HG03097 (cell line): ENCODE data around the gene DLD.
"Not testable (repeated sequence)": the region's sequence is repeated elsewhere in the genome, so short reads cannot be mapped to it uniquely, and the experiment has no call there.

ENCODE experiments used
- ATAC-seq: cut with Tn5 transposase; IDR thresholded peaks from one replicate; pipeline ENCODE4 v1.9.1; 2021; ENCODE audit not compliant: unreplicated experiment, low FRiP score

Gene DLD

DNA sequence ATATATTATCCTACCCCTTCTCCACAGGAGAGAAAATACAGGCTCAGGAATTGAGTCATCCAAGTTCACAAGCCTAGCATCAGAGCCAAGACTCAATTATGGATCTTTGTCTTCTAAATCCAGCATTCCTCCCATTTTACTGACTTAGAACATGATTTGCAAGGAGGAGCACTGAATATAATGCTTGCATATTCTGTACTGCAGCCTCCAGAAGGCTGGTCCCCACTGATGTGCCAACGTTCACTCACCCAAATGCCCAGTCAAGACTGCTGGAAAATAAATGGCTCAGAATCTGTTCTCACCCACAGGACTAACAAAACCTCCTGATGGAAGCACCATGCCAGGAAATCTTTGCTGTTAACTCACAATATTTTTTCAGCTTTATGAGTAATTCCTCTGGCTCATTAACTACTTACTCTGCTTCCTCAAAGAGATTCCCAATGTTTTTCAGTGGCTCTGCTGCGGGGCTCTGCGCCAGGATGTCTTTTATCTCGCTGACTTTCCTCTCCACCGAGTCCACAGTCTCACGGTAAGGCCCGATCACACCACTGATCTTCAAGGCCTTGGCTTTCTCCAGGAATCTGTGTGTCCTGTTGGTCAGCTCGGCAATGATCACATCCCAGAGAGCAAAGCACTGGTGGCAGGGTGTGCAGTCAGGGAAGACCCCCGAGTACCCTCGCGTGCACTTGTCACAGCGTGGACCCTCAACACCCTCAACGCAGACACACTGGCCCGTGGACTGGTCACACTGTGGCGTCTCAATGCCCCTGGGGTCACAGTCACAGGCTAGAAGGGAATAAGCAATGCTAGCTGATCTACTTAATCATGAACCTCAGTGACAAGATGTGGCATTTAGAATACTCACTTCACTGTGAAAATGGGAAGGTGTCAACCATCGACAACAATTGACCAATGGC lies 48.8 kb downstream of the DLD start:
- ATAC-seq: no peak

DNA sequence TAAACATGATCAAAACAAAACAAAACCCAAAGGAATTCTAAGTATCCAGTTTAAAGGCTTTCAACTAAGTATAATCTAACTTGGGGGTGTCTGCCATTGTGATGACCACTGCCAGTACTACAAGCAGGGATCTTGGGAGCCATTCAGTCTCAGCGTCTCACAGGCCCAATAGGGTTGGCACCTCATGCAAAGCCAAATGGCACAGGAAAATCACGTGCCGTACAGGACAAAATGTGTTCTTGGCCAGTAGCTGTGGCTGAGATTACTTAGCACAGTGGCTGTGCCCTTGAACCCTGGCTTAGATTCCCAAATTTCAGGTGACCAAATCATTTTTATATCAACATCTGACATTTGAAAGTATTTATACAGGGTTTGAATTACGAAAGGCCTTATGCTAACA lies 50.0 kb downstream of the DLD start:
- ATAC-seq: no peak

DNA sequence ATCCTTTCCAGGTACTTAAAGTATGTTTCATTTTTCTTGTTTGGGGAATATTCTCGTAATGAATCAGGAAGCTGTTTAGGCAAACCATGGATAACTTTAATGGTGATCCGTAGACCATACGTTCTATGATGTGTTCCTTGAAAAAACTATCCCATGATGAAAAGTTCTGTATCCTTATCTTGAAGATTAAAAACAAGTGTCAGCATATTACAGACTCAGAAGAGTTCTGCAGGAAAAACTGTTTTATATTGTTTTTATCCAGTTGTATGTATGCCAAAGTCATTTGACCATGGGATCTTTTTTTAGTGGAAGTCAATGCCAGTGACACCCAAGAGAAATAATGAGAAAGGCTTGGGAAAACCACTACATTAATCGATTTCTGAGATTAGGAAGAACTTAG lies 52.0 kb downstream of the DLD start:
- ATAC-seq: no peak

DNA sequence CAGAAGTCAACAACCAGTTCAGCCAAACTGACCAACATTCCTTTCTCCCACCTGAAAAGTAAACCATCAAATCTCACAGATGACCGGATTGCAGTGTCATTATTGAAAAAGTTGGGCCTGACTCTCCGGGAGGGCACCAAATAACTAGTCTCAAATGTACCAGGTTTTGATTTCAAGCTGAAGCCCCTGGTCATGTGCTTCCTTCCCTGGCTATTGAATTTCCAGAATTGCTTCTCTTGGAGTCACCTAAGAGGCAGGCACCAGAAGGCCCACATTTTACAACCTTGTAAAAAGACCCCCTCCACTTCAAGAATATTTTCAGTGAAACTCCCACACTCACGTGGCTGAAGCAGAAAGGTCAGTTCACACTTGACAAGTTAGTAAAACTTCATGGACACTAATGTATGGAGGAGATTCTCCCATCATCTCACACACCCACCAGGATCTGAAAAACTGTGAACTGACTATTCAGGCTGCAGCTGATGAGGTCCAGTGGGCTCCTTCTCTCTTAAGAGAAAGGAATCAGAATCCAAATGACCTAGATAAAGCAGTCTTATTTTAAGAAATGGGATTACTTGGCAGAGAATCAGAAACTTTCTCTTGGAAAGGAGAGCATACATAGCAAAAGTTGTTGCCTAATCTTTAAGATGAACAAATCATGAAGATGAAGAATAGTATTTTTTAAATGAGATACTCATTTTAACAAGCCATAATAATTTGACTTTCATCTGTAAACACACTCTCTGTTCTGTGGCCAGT lies 53.6 kb downstream of the DLD start:
- no peak for ATAC-seq

DNA sequence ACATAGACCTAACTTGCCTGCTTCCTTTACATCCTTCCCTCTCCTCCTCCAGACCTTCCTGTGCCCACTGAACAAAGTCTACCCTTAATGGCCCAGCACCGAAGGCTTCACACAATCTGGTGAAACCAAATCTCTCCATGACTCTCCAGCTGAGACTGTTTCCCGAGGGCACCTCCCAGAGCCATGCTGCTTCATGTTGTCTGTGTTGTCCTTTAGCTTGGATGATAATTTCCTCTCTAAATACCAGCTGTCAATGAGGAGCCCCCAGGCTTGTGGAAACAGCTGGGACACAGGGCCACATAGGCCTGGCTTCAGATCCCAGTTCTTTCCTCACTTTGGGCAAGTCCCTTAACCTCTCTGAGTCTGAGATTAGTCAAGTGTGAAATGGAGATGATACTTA lies 54.3 kb downstream of the DLD start:
- no peak for ATAC-seq

DNA sequence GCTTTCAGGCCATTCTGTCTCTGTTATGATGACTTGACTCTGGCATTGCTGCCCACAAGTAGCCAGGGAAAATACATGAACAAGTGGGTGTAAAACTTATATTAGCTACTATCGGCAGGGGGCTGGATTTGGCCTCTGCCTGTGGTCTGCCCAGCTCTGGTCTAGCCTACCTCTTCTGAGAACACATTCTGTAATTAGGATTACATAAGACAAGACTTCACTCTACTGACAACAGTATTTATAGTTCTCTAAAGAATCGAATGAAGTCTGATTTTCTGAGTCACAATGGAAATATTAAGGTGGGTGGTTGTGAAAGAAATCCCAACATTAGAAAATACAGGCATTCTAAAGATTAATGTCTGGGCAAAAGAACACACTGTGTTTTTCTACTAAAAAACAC lies 55.5 kb downstream of the DLD start:
- no peak for ATAC-seq

DNA sequence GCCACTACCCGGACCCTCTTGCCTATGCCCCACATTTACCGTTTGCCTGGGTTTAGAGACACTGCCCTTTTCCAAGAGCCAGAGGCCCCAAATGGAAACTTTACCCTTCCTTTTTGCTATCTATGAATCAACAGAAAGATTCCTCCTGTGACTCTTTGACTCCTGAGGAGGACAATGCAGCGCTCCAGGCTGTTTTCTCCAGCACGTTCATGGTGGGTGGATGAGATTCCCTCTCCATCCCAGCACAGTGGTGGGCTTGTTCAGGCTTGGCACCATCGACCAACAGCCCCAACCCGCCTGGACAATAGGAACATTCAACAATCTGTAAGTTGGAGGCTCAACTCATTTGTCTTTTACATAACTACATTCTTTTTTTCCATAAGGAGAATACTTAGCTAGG lies 55.9 kb downstream of the DLD start:
- no peak for ATAC-seq

DNA sequence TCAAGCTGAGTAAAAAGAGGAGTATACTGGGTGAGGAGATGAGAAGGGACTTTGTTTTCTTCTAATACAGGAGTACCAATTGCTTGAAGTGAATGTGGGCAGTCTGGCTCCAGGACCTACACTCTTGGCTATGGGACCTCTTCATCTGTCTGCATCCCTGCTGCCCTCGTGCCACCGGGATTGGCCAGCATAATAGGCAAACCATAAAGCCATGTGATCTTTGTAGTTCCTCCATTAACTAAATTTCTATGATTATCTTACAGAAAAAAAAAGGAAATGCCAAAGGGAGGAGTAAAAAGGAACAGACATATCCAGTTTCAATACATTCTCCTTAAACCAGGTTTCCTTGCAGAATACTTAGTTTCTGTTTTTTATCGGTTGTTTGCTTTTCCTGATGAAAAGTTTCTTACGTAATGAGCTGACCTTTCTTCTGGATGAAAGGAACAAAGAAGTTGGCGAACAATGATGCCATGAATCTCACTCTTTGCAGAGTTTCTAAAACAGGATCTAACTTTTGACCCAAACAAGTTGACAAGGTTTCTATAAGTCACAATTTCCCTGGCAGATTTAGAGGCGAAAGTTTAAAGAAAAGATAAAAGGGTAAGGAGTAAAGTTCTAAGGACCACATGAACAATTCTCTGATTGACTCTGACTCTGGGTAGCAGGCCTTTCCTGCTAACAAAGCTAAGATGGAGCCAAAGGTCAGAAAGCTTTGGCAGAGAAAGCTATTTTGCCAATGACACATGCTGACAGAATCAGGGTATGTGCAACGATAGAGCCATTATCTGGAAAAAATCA lies 57.9 kb downstream of the DLD start:
- no peak for ATAC-seq

DNA sequence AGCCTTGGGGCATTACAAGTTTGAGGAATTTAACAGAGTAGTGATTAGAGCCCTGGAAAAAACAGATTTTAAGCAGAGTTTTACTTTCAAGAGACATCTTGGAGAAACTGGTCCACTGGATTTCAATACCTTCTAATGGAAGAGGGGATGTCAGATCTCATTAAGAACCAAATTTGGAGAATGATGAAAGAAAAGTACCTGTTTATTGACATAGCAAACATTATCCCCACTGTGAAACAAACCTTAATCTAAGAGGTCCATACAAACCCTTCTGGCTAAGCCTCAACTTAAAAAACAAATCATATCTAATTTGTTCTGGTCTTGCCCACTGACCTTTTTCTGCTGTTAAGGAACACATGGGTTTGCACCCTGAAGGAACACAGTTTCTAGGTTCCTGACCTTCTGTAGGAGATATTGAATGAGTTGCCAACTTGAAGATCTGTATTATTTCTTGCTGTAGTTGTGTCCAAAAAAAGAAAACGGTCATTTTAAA lies 58.5 kb downstream of the DLD start:
- no peak for ATAC-seq

DNA sequence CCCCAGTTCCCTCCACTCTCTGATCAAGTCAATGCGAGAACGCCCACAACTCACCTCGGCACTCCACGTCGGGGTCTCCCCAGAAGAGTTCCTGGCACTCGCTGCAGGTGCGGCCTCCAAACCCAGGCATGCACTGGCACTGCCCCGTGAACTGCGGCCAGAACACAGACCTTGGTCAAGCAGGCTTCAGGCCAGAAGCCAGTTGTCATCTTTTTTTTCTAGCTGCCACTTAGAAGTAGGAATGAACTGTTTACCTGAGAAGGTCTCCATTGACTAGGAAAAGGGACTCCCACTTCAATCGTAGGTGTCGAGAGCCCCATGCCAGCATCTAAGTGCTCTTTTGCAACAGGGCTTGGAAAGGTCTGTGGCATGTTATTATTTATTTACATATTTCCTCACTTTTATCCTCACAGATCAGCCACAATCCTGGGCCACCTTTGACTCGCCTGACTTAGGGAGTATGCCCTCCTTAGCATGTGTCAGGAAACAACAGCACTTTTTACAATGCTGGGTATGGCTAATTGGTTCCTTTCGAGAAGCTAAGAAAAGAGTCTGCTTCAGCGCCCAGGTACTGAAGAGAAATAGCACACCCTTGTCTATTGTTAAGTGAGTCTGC lies 60.3 kb downstream of the DLD start:
- no peak for ATAC-seq

DNA sequence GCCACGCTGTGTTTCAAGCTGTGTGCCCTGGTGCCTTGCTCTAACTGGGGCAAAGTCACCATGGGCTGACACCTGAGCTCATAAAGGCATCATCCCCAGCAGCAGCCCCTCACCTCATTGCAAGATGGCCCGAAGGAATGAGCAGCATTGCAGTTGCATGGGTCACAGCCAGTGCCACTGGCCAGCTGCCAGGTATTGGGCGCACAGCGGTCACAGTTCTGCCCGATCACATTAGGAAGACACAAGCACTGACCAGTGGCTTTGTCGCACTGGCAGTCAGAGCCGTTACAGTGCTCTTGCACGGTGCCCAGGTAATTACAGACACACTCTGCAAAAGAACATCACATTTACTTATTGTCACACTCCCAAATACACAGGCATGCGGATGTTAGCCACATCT lies 60.9 kb downstream of the DLD start:
- no peak for ATAC-seq

DNA sequence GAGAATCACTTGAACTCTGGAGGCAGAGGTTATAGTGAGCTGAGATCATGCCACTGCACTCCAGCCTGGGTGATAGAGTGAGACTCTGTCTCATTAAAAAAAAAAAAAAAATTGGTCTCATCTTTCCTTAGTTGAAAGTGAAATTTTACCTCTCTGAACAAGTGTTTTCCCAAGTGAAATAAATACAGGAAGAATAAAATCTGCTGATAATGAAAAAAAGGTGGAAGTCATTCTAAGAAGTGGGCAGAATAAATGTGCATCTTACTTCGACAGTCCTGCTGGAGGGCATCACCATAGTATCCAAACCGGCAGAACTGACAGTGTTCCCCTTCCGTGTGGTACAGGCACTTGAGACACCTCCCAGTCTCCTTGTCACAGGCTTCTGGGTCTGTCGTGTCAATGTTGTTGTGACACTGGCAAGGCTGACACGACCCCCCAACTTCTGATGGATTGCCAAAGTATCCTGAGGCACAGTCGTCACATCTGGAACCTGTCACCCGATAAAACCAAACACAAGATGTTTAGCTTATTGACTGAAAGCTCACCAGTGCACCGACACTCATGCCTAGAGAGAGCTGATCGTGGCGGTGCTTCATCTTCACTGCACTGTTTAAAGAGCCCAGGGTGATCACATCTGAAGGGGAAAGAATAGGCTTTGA lies 62.4 kb downstream of the DLD start:
- ATAC-seq: no peak

DNA sequence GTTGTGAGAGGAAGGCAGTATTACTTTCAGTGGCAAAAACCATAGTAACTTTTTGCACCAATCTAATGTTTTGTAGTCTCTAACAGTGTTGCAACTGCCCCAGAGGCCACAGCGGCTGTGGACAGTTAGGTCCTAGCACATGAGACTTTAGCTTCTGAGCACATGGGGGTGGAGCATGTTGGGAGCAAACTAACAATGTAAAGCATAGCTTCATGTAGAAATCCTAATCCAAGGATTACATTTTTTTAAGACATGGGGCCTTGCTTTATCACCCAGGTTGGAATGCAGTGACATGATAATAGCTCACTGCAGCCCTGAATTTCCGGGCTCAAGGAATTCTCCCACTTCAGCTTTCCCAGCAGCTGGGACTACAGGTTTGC lies 62.9 kb downstream of the DLD start:
- no peak for ATAC-seq

DNA sequence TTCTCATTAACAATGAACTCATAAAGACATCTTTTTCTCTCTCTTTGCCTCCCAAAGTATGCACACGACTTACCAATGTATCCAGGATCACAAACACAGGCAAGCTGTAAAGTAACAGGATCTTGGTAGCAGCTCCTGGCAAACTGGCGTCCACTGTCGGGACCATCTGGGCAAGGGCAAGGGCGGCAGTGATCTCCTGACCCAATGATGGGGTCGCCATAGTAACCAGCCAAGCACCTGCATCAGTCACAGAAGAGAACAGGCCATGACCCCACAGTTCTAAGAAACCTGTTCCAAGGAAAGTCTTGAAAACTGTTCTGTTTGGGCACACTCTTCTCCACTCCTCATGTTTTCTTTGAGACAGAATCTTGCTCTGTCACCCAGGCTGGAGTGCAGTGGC lies 64.4 kb downstream of the DLD start:
- no peak for ATAC-seq

DNA sequence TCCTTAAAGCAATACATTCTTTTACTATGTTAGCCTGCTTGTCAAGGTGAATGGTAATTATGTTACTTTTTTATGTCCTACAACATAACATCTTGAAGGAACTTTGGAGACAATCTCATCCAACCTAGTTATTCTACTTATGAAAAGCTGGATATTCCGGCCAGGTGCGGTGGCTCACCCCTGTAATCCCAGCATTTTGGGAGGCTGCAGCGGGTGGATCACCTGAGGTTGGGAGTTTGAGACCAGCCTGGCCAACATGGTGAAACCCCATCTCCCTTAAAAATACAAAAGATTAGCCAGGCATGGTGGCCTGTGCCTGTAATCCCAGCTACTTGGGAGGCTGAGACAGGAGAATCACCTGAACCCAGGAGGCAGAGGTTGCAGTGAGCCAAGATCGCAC lies 66.0 kb downstream of the DLD start:
- not testable (repeated sequence) for ATAC-seq

DNA sequence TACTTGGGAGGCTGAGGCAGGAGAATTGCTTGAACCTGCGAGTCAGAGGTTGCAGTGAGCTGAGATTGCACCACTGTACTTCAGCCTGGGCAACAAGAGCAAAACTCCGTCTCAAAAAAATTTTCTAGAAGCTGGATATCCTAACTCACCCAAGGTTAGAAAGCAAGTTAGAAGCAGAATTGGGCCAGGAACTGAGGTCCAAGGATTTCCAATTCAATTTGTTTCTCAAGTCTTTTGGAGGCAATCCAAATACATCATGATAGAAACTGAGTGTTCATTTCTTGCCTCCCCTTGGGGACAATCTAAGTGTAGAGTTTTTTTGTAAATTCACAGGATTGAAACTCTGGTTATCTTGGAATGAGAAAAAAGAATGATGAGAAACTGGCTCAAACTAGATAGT lies 66.5 kb downstream of the DLD start:
- no peak for ATAC-seq

DNA sequence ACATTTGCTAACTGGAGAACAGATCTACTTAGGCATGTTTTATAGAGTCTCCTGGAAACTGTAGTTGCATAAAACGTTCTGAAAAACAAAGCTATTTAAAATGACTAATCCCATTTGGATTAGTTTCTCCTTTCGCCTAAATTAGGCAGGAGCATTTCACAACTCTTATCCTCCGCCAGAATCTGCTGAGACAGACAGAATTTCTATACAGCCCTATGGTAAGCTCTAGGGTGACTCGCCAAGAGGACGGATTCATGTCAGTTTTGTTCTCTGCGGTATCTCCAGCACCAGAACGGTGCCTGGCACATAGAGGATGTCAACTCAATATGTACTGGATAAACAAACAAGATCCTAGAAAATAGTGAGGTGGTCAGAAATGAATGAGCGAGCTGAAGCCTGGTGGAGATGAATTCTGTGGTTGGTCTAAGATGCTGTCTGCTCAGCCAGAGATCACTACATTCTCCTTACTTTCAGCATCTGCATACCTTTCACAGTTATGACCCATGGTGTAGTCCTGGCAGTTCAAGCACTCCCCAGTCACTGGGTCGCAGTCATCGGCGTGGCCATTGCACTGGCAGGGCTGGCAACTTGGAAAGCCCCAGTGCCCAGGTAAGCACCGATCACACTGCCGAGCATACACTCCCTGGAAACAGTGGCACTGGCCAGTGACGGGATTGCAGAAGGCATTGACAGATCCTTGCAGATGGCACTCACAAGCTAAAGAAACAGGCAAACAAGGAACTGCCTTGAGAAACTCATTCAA lies 68.0 kb downstream of the DLD start:
- no peak for ATAC-seq

DNA sequence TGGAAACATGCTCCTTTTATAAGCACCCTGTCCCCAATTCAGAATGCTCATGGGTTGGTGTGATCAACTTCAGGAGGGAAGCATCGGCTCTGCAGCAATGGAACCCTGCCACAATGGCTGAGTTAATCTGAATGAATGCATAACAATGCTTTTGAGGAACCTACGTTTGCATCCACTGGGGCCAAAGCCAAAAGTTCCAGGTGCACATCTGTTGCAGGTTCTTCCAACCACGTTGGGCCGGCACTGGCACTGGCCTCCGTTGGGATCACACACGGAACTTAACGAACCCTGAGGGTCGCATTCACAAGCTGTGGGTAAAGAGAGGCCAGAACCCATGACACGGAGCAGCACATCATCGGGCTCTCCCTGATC lies 68.5 kb downstream of the DLD start:
- ATAC-seq: no peak

DNA sequence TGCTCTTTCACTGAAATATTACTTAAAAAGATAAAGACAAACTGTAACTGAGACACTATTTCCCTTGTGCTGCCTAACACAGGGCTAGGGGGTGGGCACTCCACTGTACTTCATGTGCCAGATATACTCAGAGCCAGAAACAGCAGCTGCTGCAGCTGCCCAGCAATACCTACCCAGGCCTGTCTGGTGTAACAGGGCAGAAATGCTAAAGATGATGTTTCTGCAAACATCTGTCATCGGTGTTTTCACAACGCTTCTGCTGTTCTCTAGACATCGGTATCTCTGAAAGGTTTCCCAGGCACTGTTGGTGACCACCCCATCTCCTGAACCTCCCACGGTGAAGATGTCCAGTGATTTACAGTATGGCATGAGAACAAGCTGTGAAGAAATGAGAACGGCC lies 69.3 kb downstream of the DLD start:
- ATAC-seq: no peak
